NOMO-1 treated with DMSO at 0.1 percent for 48 hours (cell line): ENCODE measurements around the gene ODAD4.
A peak's percentile ranks its signal among the peaks of the same experiment; 100 is the strongest.
"Not testable (repeated sequence)": the region's sequence is repeated elsewhere in the genome, so short reads cannot be mapped to it uniquely, and the experiment has no call there.

Experiments used
- DNase-seq: peaks from one replicate; lab custom pipeline; 2025; ENCODE audit not compliant: unreplicated experiment; lab: John Stamatoyannopoulos, UW

Gene ODAD4

GRCh38 chr17:42000413-42001133 is 70.2 kb downstream of the ODAD4 start:
- DNase-seq = no peak

- no peak for DNase-seq
These were observed 71.3 kb downstream of the ODAD4 start for GRCh38 chr17:42001729-42002128.

- no peak for DNase-seq
These were observed 71.9 kb downstream of the ODAD4 start for GRCh38 chr17:42002175-42002791.

DNA sequence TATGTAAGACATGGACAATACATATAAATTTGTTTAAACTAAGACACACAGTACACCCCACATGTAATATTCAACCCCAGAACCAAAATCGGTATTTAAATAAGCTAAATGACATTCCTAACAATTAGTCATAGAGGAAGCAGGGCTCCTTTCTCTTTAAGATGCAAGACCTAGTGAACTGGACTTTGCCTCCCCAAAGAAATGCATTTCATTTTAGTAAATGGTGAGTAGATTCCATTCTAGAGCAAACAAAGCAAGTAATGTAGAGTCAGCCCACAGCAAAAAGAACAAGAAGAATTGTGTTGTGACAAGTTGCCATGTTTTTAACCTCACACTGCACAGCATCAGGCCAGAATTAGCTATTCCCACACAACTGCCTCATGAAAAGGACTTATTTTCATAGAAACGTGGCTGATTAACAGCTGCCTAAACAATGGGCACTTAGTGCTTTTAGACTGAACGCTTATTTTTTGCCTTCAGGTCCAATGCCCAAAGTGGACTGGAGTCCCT is 72.4 kb downstream of the ODAD4 start:
- DNase-seq = no peak

DNA sequence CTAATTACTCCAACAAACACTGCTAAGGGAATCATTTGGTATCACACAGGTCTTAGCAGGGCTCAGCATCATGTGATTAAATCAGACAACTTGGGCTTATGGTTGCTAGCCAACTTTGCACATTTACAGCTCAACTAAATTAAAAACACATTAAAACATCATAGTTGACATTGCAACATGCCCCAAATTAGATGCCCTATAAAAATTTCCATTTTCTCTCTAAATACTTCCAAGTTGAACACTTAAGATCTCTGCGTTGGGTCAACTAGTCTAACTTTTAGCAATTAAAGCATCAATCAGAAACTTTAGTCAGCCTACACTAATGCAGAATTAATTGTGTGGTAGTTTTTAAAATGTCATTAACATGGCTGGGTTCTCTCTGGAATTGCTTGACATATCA is 74.7 kb downstream of the ODAD4 start:
- no peak for DNase-seq

GRCh38 chr17:42009170-42009569 is 78.8 kb downstream of the ODAD4 start:
- DNase-seq = no peak

DNA sequence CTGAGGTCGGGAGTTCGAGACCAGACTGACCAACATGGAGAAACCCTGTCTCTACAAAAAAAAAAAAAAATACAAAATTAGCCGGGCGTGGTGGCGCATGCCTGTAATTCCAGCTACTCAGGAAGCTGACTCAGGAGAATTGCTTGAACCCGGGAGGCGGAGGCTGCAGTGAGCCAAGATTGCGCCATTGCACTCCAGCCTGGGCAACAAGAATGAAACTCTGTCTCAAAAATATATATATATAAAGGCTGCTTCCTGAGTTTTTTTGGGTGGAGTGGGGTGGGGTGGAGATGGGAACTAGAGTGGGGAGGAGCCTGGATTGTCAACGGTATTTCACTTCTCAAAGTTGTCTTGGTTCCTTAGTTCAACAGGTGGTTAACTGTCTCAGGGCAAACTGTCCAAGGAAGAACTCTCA is 79.9 kb downstream of the ODAD4 start:
- peak; percentile 80 for DNase-seq

DNA sequence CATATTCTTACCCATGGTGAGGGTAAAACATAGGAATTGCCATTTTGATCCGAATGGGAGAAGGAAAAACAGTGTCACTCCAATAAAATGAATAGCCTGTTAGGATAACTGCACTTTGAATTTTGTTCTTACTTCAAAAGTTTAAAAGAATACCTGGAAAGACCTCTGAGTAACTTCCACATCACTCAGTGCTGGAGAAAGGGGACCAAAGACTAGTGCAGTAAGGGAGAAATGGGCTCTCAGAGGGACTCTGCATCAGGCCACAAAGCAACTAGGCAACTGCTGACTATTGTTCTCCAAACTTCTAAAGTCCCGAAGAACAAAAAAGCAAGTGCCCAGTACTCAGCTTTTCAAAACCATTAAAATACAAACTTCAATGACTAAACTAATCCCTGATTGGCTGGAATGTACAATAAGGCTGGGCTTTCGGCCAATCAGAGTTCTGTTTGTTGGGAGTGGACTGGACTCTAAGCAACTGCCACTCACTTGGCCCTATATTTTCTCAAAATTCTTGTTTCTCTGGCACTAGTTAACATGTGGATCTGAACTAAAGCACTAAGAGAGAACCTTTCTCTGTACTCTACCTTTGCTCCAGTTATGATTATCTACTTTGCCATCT is 80.6 kb downstream of the ODAD4 start:
- DNase-seq = no peak

DNA sequence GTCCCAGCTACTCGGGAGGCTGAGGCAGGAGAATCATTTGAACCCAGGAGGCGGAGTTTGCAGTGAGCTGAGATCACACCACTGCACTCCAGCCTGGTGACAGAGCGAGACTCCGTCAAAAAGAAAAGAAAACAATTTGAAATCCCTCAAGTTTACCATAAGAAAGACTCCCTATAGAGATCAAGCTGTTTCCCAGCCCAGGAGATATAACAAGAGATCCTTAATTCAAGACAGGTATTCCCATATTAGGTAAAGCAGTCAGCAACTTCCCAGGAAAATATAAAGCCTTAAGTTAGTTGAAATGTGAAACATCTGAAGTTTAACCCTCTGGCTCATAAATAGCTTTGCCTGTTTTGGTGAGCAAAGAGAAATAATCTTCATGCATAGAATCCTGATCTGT is 81.9 kb downstream of the ODAD4 start:
- DNase-seq = not testable (repeated sequence)

DNA sequence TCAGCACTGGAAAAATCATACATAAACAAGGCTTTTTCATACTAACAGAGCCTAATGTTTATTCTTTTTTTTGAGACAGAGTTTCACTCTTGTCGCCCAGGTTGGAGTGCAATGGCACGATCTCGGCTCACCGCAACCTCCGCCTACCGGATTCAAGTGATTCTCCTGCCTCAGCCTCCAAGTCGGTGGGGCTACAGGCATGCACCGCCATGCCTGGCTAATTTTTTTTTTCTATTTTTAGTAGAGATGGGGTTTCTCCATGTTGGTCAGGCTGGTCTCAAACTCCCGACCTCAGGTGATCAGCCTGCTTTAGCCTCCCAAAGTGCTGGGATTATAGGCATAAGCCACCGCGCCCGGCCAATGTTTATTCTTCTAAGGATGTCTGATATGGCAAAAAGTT is 83.3 kb downstream of the ODAD4 start:
- not testable (repeated sequence) for DNase-seq
